IPS-18a (cell line): Measurements from ENCODE around the gene SNAPC5.

Experiments used
- H3K27ac ChIP-seq: one replicate; pipeline ENCODE4 v1.5.1; 2013; ENCODE audit warnings: low read length
- H3K27me3 ChIP-seq: one replicate; pipeline ENCODE4 v1.6.1; 2013; ENCODE audit warnings: mild to moderate bottlenecking, low read length; ENCODE audit not compliant: control insufficient read depth, insufficient read depth
- H3K36me3 ChIP-seq: one replicate; pipeline ENCODE4 v1.6.1; 2013; ENCODE audit warnings: low read depth, low read length; ENCODE audit not compliant: control insufficient read depth
- H3K4me1 ChIP-seq: one replicate; pipeline ENCODE4 v1.6.1; 2013; ENCODE audit warnings: low read depth, low read length; ENCODE audit not compliant: control insufficient read depth
- H3K4me3 ChIP-seq: one replicate; pipeline ENCODE4 v1.5.1; 2013; ENCODE audit warnings: low read length
- H3K9ac ChIP-seq: one replicate; pipeline ENCODE4 v1.6.1; 2013; ENCODE audit warnings: mild to moderate bottlenecking, low read length, moderate library complexity
- H3K9me3 ChIP-seq: one replicate; pipeline ENCODE4 v1.6.1; 2013; ENCODE audit warnings: low read depth, low read length; ENCODE audit not compliant: control insufficient read depth

The SNAPC5 gene

GRCh38 chr15:66488525-66488924 lies 9.0 kb downstream of the SNAPC5 start:
- Histone ChIP-seq H3K9ac (no peak overlapping the region), H3K9me3 (no peaks in the 10 kb centered on the region), H3K27me3 (no peaks in the 10 kb centered on the region), H3K36me3 (peaks cover 58% of the 10 kb centered on the region), H3K27ac (no peak overlapping the region), H3K4me1 (no peaks in the 10 kb centered on the region), H3K4me3 (no peak overlapping the region)

- Histone ChIP-seq H3K9ac (no peak overlapping the region), H3K27ac (no peak overlapping the region), H3K36me3 (peaks cover 55% of the 10 kb centered on the region), H3K4me3 (no peak overlapping the region), H3K27me3 (no peaks in the 10 kb centered on the region), H3K9me3 (no peaks in the 10 kb centered on the region), H3K4me1 (no peaks in the 10 kb centered on the region)
Observed at GRCh38 chr15:66486887-66487286, 10.7 kb downstream of the SNAPC5 start.

GRCh38 chr15:66484539-66485112 lies 12.9 kb downstream of the SNAPC5 start:
- Histone ChIP-seq H3K36me3 (peaks cover 39% of the 10 kb centered on the region), H3K27ac (no peak overlapping the region), H3K27me3 (no peaks in the 10 kb centered on the region), H3K9ac (no peak overlapping the region), H3K4me1 (no peaks in the 10 kb centered on the region), H3K4me3 (no peak overlapping the region), H3K9me3 (no peaks in the 10 kb centered on the region)

- no peak overlapping the region for H3K9ac ChIP-seq
- no peaks in the 10 kb centered on the region for H3K9me3 ChIP-seq
- no peak overlapping the region for H3K4me3 ChIP-seq
- no peaks in the 10 kb centered on the region for H3K4me1 ChIP-seq
- H3K27me3 ChIP-seq, result no peaks in the 10 kb centered on the region
- no peak overlapping the region for H3K27ac ChIP-seq
- H3K36me3 ChIP-seq, result peaks cover 28% of the 10 kb centered on the region
Observed at GRCh38 chr15:66483131-66483566, 14.4 kb downstream of the SNAPC5 start.

GRCh38 chr15:66482539-66482938 lies 15.0 kb downstream of the SNAPC5 start:
- Histone ChIP-seq H3K9ac (no peak overlapping the region), H3K27ac (no peak overlapping the region), H3K4me1 (no peaks in the 10 kb centered on the region), H3K36me3 (peaks cover 22% of the 10 kb centered on the region), H3K27me3 (no peaks in the 10 kb centered on the region), H3K9me3 (no peaks in the 10 kb centered on the region), H3K4me3 (no peak overlapping the region)

- no peak overlapping the region for H3K4me3 ChIP-seq
- H3K27me3 ChIP-seq, result no peaks in the 10 kb centered on the region
- peaks cover 15% of the 10 kb centered on the region for H3K36me3 ChIP-seq
- no peak overlapping the region for H3K27ac ChIP-seq
- no peak overlapping the region for H3K9ac ChIP-seq
- peaks cover 6% of the 10 kb centered on the region for H3K4me1 ChIP-seq
- no peaks in the 10 kb centered on the region for H3K9me3 ChIP-seq
Observed at GRCh38 chr15:66481107-66481856, 16.3 kb downstream of the SNAPC5 start.

GRCh38 chr15:66480267-66480666 lies 17.3 kb downstream of the SNAPC5 start:
- no peaks in the 10 kb centered on the region for H3K9me3 ChIP-seq
- no peak overlapping the region for H3K27ac ChIP-seq
- H3K27me3 ChIP-seq, result no peaks in the 10 kb centered on the region
- no peak overlapping the region for H3K4me3 ChIP-seq
- H3K9ac ChIP-seq, result no peak overlapping the region
- peaks cover 16% of the 10 kb centered on the region for H3K4me1 ChIP-seq
- H3K36me3 ChIP-seq, result peaks cover 15% of the 10 kb centered on the region

GRCh38 chr15:66477011-66477410 lies 20.6 kb downstream of the SNAPC5 start:
- no peak overlapping the region for H3K27ac ChIP-seq
- no peaks in the 10 kb centered on the region for H3K27me3 ChIP-seq
- peaks cover 46% of the 10 kb centered on the region for H3K4me1 ChIP-seq
- H3K36me3 ChIP-seq, result peaks cover 5% of the 10 kb centered on the region
- no peak overlapping the region for H3K9ac ChIP-seq
- H3K4me3 ChIP-seq, result no peak overlapping the region
- no peaks in the 10 kb centered on the region for H3K9me3 ChIP-seq

GRCh38 chr15:66476535-66476934 lies 21.0 kb downstream of the SNAPC5 start:
- Histone ChIP-seq H3K36me3 (peaks cover under 1% of the 10 kb centered on the region), H3K9me3 (no peaks in the 10 kb centered on the region), H3K27ac (no peak overlapping the region), H3K9ac (no peak overlapping the region), H3K4me3 (no peak overlapping the region), H3K4me1 (peaks cover 46% of the 10 kb centered on the region), H3K27me3 (no peaks in the 10 kb centered on the region)

- no peaks in the 10 kb centered on the region for H3K9me3 ChIP-seq
- H3K4me1 ChIP-seq, result peaks cover 61% of the 10 kb centered on the region
- H3K9ac ChIP-seq, result peak overlapping the region; percentile 15
- H3K27me3 ChIP-seq, result no peaks in the 10 kb centered on the region
- H3K4me3 ChIP-seq, result no peak overlapping the region
- H3K27ac ChIP-seq, result no peak overlapping the region
- H3K36me3 ChIP-seq, result no peaks in the 10 kb centered on the region
Observed at GRCh38 chr15:66474963-66475362, 22.6 kb downstream of the SNAPC5 start.

- no peaks in the 10 kb centered on the region for H3K27me3 ChIP-seq
- H3K27ac ChIP-seq, result peak overlapping the region; percentile 78
- H3K9me3 ChIP-seq, result no peaks in the 10 kb centered on the region
- H3K4me1 ChIP-seq, result peaks cover 65% of the 10 kb centered on the region
- H3K4me3 ChIP-seq, result peak overlapping the region; percentile 25
- peak overlapping the region; percentile 46 for H3K9ac ChIP-seq
- no peaks in the 10 kb centered on the region for H3K36me3 ChIP-seq
Observed at GRCh38 chr15:66474135-66474534, 23.4 kb downstream of the SNAPC5 start.
